Activated CD4-positive, alpha-beta T cell treated with anti-CD3 and anti-CD28 coated beads, Interleukin-2, amount 10 ng/mL, durations not matched to agents 7 days and 5 days (primary cell): ENCODE data around the gene FHL1. TPM values are rescaled to one million over a fixed set of nuclear protein-coding genes. Genes with fewer than 3 reads are reported as not detected.
"Not testable (repeated sequence)": the region's sequence is repeated elsewhere in the genome, so short reads cannot be mapped to it uniquely, and the experiment has no call there.

ENCODE experiments used
- CTCF ChIA-PET: fragments of 350-600 bp; sonication (Branson Sonifier 250); formaldehyde crosslinking; loops from one replicate; lab custom pipeline; 2021; ENCODE audit warnings: antibody characterized with exemption; lab: Charles Lee
- POLR2A ChIA-PET: fragments of 350-600 bp; sonication (Branson Sonifier 250); formaldehyde crosslinking; loops from one replicate; lab custom pipeline; 2021; ENCODE audit warnings: antibody characterized with exemption; lab: Charles Lee
- DNase-seq: peaks from one replicate; pipeline ENCODE4 v3.0.0-alpha.2; 2020
- H3K27ac Mint-ChIP-seq: one replicate; pipeline ENCODE4 v1.8.0; 2021; ENCODE audit warnings: mild to moderate bottlenecking, moderate library complexity, mixed read lengths
- H3K27me3 Mint-ChIP-seq: one replicate; pipeline ENCODE4 v1.8.0; 2021; ENCODE audit warnings: mixed read lengths
- H3K36me3 Mint-ChIP-seq: one replicate; pipeline ENCODE4 v1.8.0; 2021; ENCODE audit warnings: low read depth, mixed read lengths
- H3K4me1 Mint-ChIP-seq: one replicate; pipeline ENCODE4 v1.8.0; 2021; ENCODE audit warnings: mixed read lengths
- H3K4me3 Mint-ChIP-seq: one replicate; pipeline ENCODE4 v1.8.0; 2021; ENCODE audit warnings: mild to moderate bottlenecking, moderate library complexity, mixed read lengths
- H3K9me3 Mint-ChIP-seq: one replicate; pipeline ENCODE4 v1.8.0; 2021; ENCODE audit warnings: mixed read lengths
- total RNA-seq, 2 experiments: library from RNA; stranded (reverse); gene quantifications; one replicate each; pipeline ENCODE4 v1.2.3, GENCODE V29; 2021

FHL1 gene
- total RNA-seq, 2 experiments from 2014 or later = 12.8 to 16.7 TPM

GRCh38 chrX:136221851-136222513 is 74.6 kb downstream of the FHL1 start:
- Mint-ChIP-seq H3K9me3 (no peaks in the 10 kb centered on the region), H3K27me3 (no peaks in the 10 kb centered on the region), H3K27ac (no peak overlapping the region), H3K4me3 (no peak overlapping the region), H3K4me1 (peaks cover 22% of the 10 kb centered on the region), H3K36me3 (peaks cover 50% of the 10 kb centered on the region)
- ChIA-PET POLR2A (no interaction called here), CTCF (interaction anchor here (1.6 kb wide), 1 partner anchor 20 kb away, joined by 3 read pairs; no protein-coding TSS in a partner anchor)
- no peak for DNase-seq

GRCh38 chrX:136227074-136227473 is 79.7 kb downstream of the FHL1 start:
- Mint-ChIP-seq H3K9me3 (no peaks in the 10 kb centered on the region), H3K36me3 (peaks cover 47% of the 10 kb centered on the region), H3K4me3 (no peak overlapping the region), H3K27ac (peak overlapping the region; percentile 20), H3K4me1 (peaks cover 29% of the 10 kb centered on the region), H3K27me3 (no peaks in the 10 kb centered on the region)
- POLR2A ChIA-PET = no interaction called here
- DNase-seq = no peak
- CTCF ChIA-PET = no interaction called here

- peak; percentile 30 for DNase-seq
- Mint-ChIP-seq H3K9me3 (no peaks in the 10 kb centered on the region), H3K27me3 (no peaks in the 10 kb centered on the region), H3K27ac (peak overlapping the region; percentile 82), H3K4me3 (no peak overlapping the region), H3K4me1 (peaks cover 29% of the 10 kb centered on the region), H3K36me3 (peaks cover 48% of the 10 kb centered on the region)
- ChIA-PET CTCF (no interaction called here), POLR2A (no interaction called here)
These were observed 80.9 kb downstream of the FHL1 start for GRCh38 chrX:136227948-136228838.

- CTCF ChIA-PET = interaction anchor here (0.5 kb wide), 1 partner anchor 42 kb away, joined by 3 read pairs; no protein-coding TSS in a partner anchor
- POLR2A ChIA-PET = no interaction called here
- Mint-ChIP-seq H3K9me3 (no peaks in the 10 kb centered on the region), H3K27me3 (no peaks in the 10 kb centered on the region), H3K4me1 (peaks cover 29% of the 10 kb centered on the region), H3K36me3 (peaks cover 44% of the 10 kb centered on the region), H3K27ac (peak overlapping the region; percentile 82), H3K4me3 (no peak overlapping the region)
- no peak for DNase-seq
These were observed 81.5 kb downstream of the FHL1 start for GRCh38 chrX:136228839-136229207.

- ChIA-PET CTCF (no interaction called here), POLR2A (no interaction called here)
- Mint-ChIP-seq H3K36me3 (peaks cover 21% of the 10 kb centered on the region), H3K9me3 (no peaks in the 10 kb centered on the region), H3K4me3 (no peak overlapping the region), H3K4me1 (peaks cover 2% of the 10 kb centered on the region), H3K27ac (no peak overlapping the region), H3K27me3 (no peaks in the 10 kb centered on the region)
- DNase-seq = no peak
These were observed 89.7 kb downstream of the FHL1 start for GRCh38 chrX:136237074-136237473.

- H3K4me1 Mint-ChIP-seq, H3K27ac Mint-ChIP-seq, H3K9me3 Mint-ChIP-seq, POLR2A ChIA-PET, H3K27me3 Mint-ChIP-seq, H3K4me3 Mint-ChIP-seq, CTCF ChIA-PET, DNase-seq: not testable (repeated sequence)
- peaks cover 26% of the 10 kb centered on the region for H3K36me3 Mint-ChIP-seq
These were observed 90.5 kb downstream of the FHL1 start for GRCh38 chrX:136237849-136238248.

GRCh38 chrX:136246201-136246600 is 98.9 kb downstream of the FHL1 start:
- Mint-ChIP-seq H3K4me1 (peaks cover 4% of the 10 kb centered on the region), H3K9me3 (no peaks in the 10 kb centered on the region), H3K4me3 (no peak overlapping the region), H3K27ac (no peak overlapping the region), H3K36me3 (peaks cover 18% of the 10 kb centered on the region), H3K27me3 (no peaks in the 10 kb centered on the region)
- DNase-seq = no peak
- CTCF ChIA-PET = no interaction called here
- POLR2A ChIA-PET = no interaction called here

- H3K27me3 Mint-ChIP-seq = no peaks in the 10 kb centered on the region
- DNase-seq = peak; percentile 10
- ChIA-PET POLR2A (no interaction called here), CTCF (no interaction called here)
- H3K4me3 Mint-ChIP-seq = peak overlapping the region; percentile 75
- H3K9me3 Mint-ChIP-seq = no peaks in the 10 kb centered on the region
- H3K27ac Mint-ChIP-seq = peak overlapping the region; percentile 75
- no peaks in the 10 kb centered on the region for H3K36me3 Mint-ChIP-seq
- H3K4me1 Mint-ChIP-seq = peaks cover 8% of the 10 kb centered on the region
These were observed 103.1 kb downstream of the FHL1 start for GRCh38 chrX:136250191-136251040.

- no peaks in the 10 kb centered on the region for H3K9me3 Mint-ChIP-seq
- H3K27ac Mint-ChIP-seq = peak within 1 kb of the TSS; percentile 79
- ChIA-PET CTCF (no interaction called here), POLR2A (no interaction called here)
- no peaks in the 10 kb centered on the region for H3K36me3 Mint-ChIP-seq
- DNase-seq = peak; percentile 67
- H3K4me3 Mint-ChIP-seq = peak within 1 kb of the TSS; percentile 82
- H3K4me1 Mint-ChIP-seq = peaks cover 8% of the 10 kb centered on the region
- no peaks in the 10 kb centered on the region for H3K27me3 Mint-ChIP-seq
These were observed 104.0 kb downstream of the FHL1 start, which contains the start of gene MAP7D3 for GRCh38 chrX:136251041-136251991. MAP7D3 (minus strand) TSS chrX:136251400; CDS start chrX:136251358, 42 bp downstream.

- no peaks in the 10 kb centered on the region for H3K27me3 Mint-ChIP-seq
- peaks cover 22% of the 10 kb centered on the region for H3K4me1 Mint-ChIP-seq
These were observed 108.2 kb downstream of the FHL1 start for GRCh38 chrX:136255541-136255940.

GRCh38 chrX:136256026-136256425 is 108.7 kb downstream of the FHL1 start:
- DNase-seq = no peak
- Mint-ChIP-seq H3K4me3 (no peak overlapping the region), H3K36me3 (no peaks in the 10 kb centered on the region), H3K9me3 (no peaks in the 10 kb centered on the region), H3K27me3 (no peaks in the 10 kb centered on the region), H3K27ac (no peak overlapping the region), H3K4me1 (peaks cover 23% of the 10 kb centered on the region)
- ChIA-PET POLR2A (no interaction called here), CTCF (interaction anchor here (0.6 to 1.6 kb wide), 3 partner anchors 8 to 248 kb away, joined by 3 to 6 read pairs (median 4); no protein-coding TSS in a partner anchor)

More at GRCh38 chrX:136255541-136255940, 108.2 kb downstream of the FHL1 start:
- H3K27ac Mint-ChIP-seq = no peak overlapping the region
- ChIA-PET POLR2A (no interaction called here), CTCF (interaction anchor here (0.6 to 1.6 kb wide), 2 partner anchors 9 to 14 kb away, joined by 4 to 6 read pairs; no protein-coding TSS in a partner anchor)
- DNase-seq = no peak
- no peaks in the 10 kb centered on the region for H3K36me3 Mint-ChIP-seq
- H3K4me3 Mint-ChIP-seq = no peak overlapping the region
- H3K9me3 Mint-ChIP-seq = no peaks in the 10 kb centered on the region
